B cell (primary cell): ENCODE results near the gene SLC43A2. TPM values are rescaled to one million over a fixed set of nuclear protein-coding genes. Genes with fewer than 3 reads are reported as not detected.

Experiments
- ATAC-seq: fragments of 200-7000 bp; cut with Tn5 transposase; one replicate; pipeline ENCODE4 v1.10.0; 2021; ENCODE audit warnings: low read depth, mild to moderate bottlenecking, moderate number of reproducible peaks, moderate library complexity
- CTCF ChIA-PET: fragments of 350-600 bp; sonication (Branson Sonifier 250); formaldehyde crosslinking; loops from one replicate; lab custom pipeline; 2021; ENCODE audit warnings: antibody characterized with exemption, inconsistent platforms; lab: Charles Lee
- POLR2A ChIA-PET: fragments of 350-600 bp; sonication (Branson Sonifier 250); formaldehyde crosslinking; loops from one replicate; lab custom pipeline; 2021; ENCODE audit warnings: antibody characterized with exemption; lab: Charles Lee
- DNase-seq: peaks from one replicate; pipeline ENCODE4 v3.0.0; 2013
- H2AFZ ChIP-seq: 2 replicates; pipeline ENCODE4 v1.6.1; 2012; ENCODE audit warnings: mild to moderate bottlenecking, low read depth, low read length; ENCODE audit not compliant: insufficient read depth, poor library complexity, severe bottlenecking
- H3K27ac ChIP-seq, 2 donors: 1 replicate in 1 of 2; 2 replicates in 1 of 2; pipeline ENCODE4 v1.5.1; 2012 to 2013; ENCODE audit warnings: low read length in 2 of 2, mild to moderate bottlenecking in 2 of 2, moderate library complexity in 1 of 2
- H3K27me3 ChIP-seq, 4 experiments: fragments of 200-600 bp in 1 of 4; sonication (generic) in 1 of 4; replicated peaks in 1 of 4; 1 replicate in 2 of 4; 2 replicates in 2 of 4; pipeline versions ENCODE4 v1.6.1 to v1.7.0; 2013 to 2016; ENCODE audit warnings: low read length in 3 of 4, mild to moderate bottlenecking in 2 of 4, mixed read lengths in 1 of 4, moderate library complexity in 1 of 4; ENCODE audit not compliant: insufficient read depth in 4 of 4, control insufficient read depth in 3 of 4; ENCODE audit errors: control extremely low read depth in 1 of 4
- H3K36me3 ChIP-seq, 2 experiments: replicated peaks in 1 of 2; 1 replicate in 1 of 2; 2 replicates in 1 of 2; pipeline versions ENCODE4 v1.6.1 to v1.7.1; 2013; ENCODE audit warnings: low read length in 1 of 2; ENCODE audit not compliant: insufficient read depth in 2 of 2, control insufficient read depth in 1 of 2; ENCODE audit errors: control extremely low read depth in 1 of 2, extremely low read depth in 1 of 2
- H3K4me1 ChIP-seq, 2 donors: fragments of 200-600 bp in 1 of 2; sonication (generic) in 1 of 2; 1 replicate in 1 of 2; 2 replicates in 1 of 2; pipeline versions ENCODE4 v1.5.1 to v1.6.1; 2013 to 2017; ENCODE audit warnings: low read length in 2 of 2; ENCODE audit not compliant: control insufficient read depth in 2 of 2, insufficient read depth in 2 of 2
- H3K4me2 ChIP-seq: replicated peaks from 2 replicates; pipeline ENCODE3; 2012; ENCODE audit warnings: mild to moderate bottlenecking, low read depth, low read length; ENCODE audit not compliant: poor library complexity, severe bottlenecking
- H3K4me3 ChIP-seq, 5 experiments: fragments of 200-600 bp in 1 of 5; sonication (generic) in 1 of 5; 1 replicate in 3 of 5; 2 replicates in 2 of 5; pipeline versions ENCODE4 v1.5.1 to v1.7.0; 2011 to 2016; ENCODE audit warnings: low read length in 4 of 5, mild to moderate bottlenecking in 4 of 5, low read depth in 2 of 5, control low read depth in 1 of 5, moderate library complexity in 1 of 5; ENCODE audit not compliant: insufficient read depth in 1 of 5; ENCODE audit errors: control extremely low read depth in 1 of 5, extremely low read depth in 1 of 5
- H3K79me2 ChIP-seq: fragments of 200-600 bp; sonication (generic); one replicate; pipeline ENCODE4 v1.6.0; 2016; ENCODE audit warnings: low read length; ENCODE audit not compliant: control insufficient read depth, insufficient read depth
- H3K9ac ChIP-seq: fragments of 200-600 bp; sonication (generic); 2 replicates; pipeline ENCODE4 v1.6.1; 2017; ENCODE audit warnings: mild to moderate bottlenecking, low read length, moderate library complexity
- H3K9me3 ChIP-seq, 3 donors: one replicate each; pipeline versions ENCODE4 v1.6.1 to v1.7.1; 2013; ENCODE audit warnings: low read length in 2 of 3; ENCODE audit not compliant: control insufficient read depth in 2 of 3, insufficient read depth in 1 of 3; ENCODE audit errors: control extremely low read depth in 1 of 3
- H4K20me1 ChIP-seq: 2 replicates; pipeline ENCODE4 v1.6.0; 2012; ENCODE audit warnings: mild to moderate bottlenecking, low read length; ENCODE audit not compliant: insufficient read depth, control insufficient read depth, poor library complexity, severe bottlenecking
- H3K27ac Mint-ChIP-seq: one replicate; pipeline ENCODE4 v1.8.0; 2021; ENCODE audit warnings: mixed read lengths
- H3K27me3 Mint-ChIP-seq: one replicate; pipeline ENCODE4 v1.8.0; 2021; ENCODE audit warnings: mixed read lengths
- H3K4me1 Mint-ChIP-seq: one replicate; pipeline ENCODE4 v1.8.0; 2021; ENCODE audit warnings: mixed read lengths
- H3K4me3 Mint-ChIP-seq: one replicate; pipeline ENCODE4 v1.8.0; 2021; ENCODE audit warnings: mixed read lengths
- H3K9me3 Mint-ChIP-seq: one replicate; pipeline ENCODE4 v1.8.0; 2022; ENCODE audit warnings: mixed read lengths; ENCODE audit not compliant: insufficient read depth
- EZH2 ChIP-seq: IDR thresholded peaks from 2 replicates; pipeline ENCODE4 v1.6.1; 2012; ENCODE audit warnings: borderline replicate concordance, low read depth, mild to moderate bottlenecking, moderate library complexity, low read length; ENCODE audit not compliant: insufficient read depth, poor library complexity, severe bottlenecking
- WGBS: methylation state at CpG from one replicate; pipeline ENCODE4 v1.1.5; 2013; ENCODE audit warnings: missing lambda C conversion rate; ENCODE audit not compliant: insufficient coverage; 5-methylcytosine and 5-hydroxymethylcytosine counted together
- intact Hi-C: fragments of 100-400 bp; cut with micrococcal nuclease; formaldehyde crosslinking; loops from one replicate; pipeline ENCODE4 v1.10.0; 2022
- polyA plus RNA-seq: library from polyadenylated mRNA; depleted of rRNA; stranded (reverse); fragments of >200 nt; gene quantifications from 2 replicates; pipeline ENCODE4 v1.2.3, GENCODE V29; 2012
- total RNA-seq, 2 donors: library from RNA; stranded (reverse); fragments of 120-200 nt in 1 of 2; gene quantifications; 1 replicate in 1 of 2; 2 replicates in 1 of 2; pipeline versions ENCODE4 v1.2.3 to v1.2.4, GENCODE V29; 2013 to 2022
- TF ChIP-seq, protein P1 (sequence below): fragments of 200-600 bp; IDR thresholded peaks from one replicate; pipeline ENCODE4 v1.8.0; 2022; ENCODE audit warnings: antibody characterized with exemption, mild to moderate bottlenecking

SLC43A2 gene
- total and polyA plus RNA-seq, 2 donors (not counting 1 experiment from before 2014, with no cell fraction given): 26.2 to 204 TPM

DNA sequence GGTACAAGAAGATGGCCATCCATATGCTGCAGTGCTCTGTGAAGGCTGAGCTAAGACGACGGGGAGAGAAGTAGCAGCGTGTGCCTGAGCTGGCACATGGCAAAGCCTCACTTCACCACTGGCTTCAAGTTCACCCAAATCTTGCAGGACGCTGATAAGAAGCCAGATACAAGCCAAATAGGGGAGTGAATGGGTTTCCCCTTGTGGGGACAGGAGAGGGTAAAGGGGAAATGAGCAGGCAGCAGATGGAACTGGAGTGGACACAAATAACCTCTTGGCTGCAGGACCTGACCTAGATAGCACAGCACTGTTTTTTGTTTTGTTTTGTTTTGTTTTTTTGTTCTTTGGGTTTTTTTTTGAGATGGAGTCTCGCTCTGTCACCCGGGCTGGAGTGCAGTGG is 45.1 kb downstream of the SLC43A2 start:
- POLR2A ChIA-PET: interaction anchor here (1.5 kb wide), 1 partner anchor 9 kb away, joined by 4 read pairs; no protein-coding TSS in a partner anchor
- TF ChIP-seq EZH2: no peak
- TF ChIP-seq, protein P1, sequence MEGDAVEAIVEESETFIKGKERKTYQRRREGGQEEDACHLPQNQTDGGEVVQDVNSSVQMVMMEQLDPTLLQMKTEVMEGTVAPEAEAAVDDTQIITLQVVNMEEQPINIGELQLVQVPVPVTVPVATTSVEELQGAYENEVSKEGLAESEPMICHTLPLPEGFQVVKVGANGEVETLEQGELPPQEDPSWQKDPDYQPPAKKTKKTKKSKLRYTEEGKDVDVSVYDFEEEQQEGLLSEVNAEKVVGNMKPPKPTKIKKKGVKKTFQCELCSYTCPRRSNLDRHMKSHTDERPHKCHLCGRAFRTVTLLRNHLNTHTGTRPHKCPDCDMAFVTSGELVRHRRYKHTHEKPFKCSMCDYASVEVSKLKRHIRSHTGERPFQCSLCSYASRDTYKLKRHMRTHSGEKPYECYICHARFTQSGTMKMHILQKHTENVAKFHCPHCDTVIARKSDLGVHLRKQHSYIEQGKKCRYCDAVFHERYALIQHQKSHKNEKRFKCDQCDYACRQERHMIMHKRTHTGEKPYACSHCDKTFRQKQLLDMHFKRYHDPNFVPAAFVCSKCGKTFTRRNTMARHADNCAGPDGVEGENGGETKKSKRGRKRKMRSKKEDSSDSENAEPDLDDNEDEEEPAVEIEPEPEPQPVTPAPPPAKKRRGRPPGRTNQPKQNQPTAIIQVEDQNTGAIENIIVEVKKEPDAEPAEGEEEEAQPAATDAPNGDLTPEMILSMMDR: no peak

DNA sequence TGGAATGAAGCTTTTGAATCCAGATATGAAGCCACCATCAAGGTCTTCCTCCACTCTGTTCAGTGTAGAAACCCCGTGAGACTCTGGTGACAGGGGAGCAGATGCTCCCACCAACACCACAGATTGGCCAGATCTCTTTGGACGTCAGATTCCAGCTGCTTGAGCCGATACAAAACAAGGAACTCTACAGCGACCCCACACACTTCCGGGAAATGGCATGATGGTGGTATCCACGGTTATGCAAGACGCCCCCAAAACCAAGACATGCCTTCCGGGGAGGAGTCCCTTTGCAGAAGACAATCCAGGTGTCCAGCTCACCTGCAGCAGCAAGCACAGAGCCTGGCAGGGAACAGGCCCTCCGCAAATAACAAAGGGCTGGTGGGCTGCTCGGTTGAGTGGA is 46.3 kb downstream of the SLC43A2 start:
- TF ChIP-seq, protein P1: no peak
- no peak for TF ChIP-seq EZH2
- Histone ChIP-seq H3K36me3 (peaks cover 3 to 29% of the 10 kb centered on the region in 2 experiments), H2AFZ (no peak overlapping the region), H3K79me2 (no peaks in the 10 kb centered on the region), H3K27me3 (no peaks in the 10 kb centered on the region), H3K4me3 (no peak overlapping the region), H3K4me2 (no peak overlapping the region), H3K9ac (no peak overlapping the region), H3K9me3 (no peaks in the 10 kb centered on the region), H4K20me1 (no peaks in the 10 kb centered on the region), H3K27ac (no peak overlapping the region), H3K4me1 (peaks cover 7 to 9% of the 10 kb centered on the region in 2 donors)
- Mint-ChIP-seq H3K27ac (no peak overlapping the region), H3K9me3 (no peaks in the 10 kb centered on the region), H3K4me3 (no peak overlapping the region), H3K27me3 (no peaks in the 10 kb centered on the region), H3K4me1 (peaks cover 7% of the 10 kb centered on the region)
- ATAC-seq (no peak), DNase-seq (no peak)
- POLR2A ChIA-PET: interaction anchor here (0.7 to 1.2 kb wide), 4 partner anchors 10 to 48 kb away, joined by 4 to 6 read pairs (median 6); no protein-coding TSS in a partner anchor
- WGBS: 96% methylated on average over 8 of the region's 10 CpGs
- intact Hi-C loops: no loop called here
- CTCF ChIA-PET: interaction anchor here (1.1 kb wide), 1 partner anchor 48 kb away, joined by 3 read pairs; no protein-coding TSS in a partner anchor

More for the DNA sequence above, 45.1 kb downstream of the SLC43A2 start:
- ATAC-seq (peak; percentile 28), DNase-seq (no peak)
- CTCF ChIA-PET: interaction anchor here (1.4 kb wide), 1 partner anchor 9 kb away, joined by 4 read pairs; no protein-coding TSS in a partner anchor
- no peaks in the 10 kb centered on the region for H3K79me2 ChIP-seq
- no peak overlapping the region for H3K9ac ChIP-seq
- no peaks in the 10 kb centered on the region for H3K27me3 Mint-ChIP-seq
- no peak overlapping the region for H2AFZ ChIP-seq
- intact Hi-C loops: no loop called here
- H3K4me3 ChIP-seq: no peak overlapping the region
- H4K20me1 ChIP-seq: no peaks in the 10 kb centered on the region
- H3K36me3 ChIP-seq: peaks cover 3 to 34% of the 10 kb centered on the region in 2 experiments
- H3K4me3 Mint-ChIP-seq: no peak overlapping the region
- peaks cover 1% of the 10 kb centered on the region for H3K4me1 Mint-ChIP-seq
- H3K27ac ChIP-seq: no peak overlapping the region
- H3K27me3 ChIP-seq: no peaks in the 10 kb centered on the region
- no peaks in the 10 kb centered on the region for H3K9me3 ChIP-seq
- H3K27ac Mint-ChIP-seq: peak overlapping the region; percentile 32
- 80% methylated on average over 3 of the region's 6 CpGs for WGBS
- H3K9me3 Mint-ChIP-seq: no peaks in the 10 kb centered on the region
- no peak overlapping the region for H3K4me2 ChIP-seq
- no peaks in the 10 kb centered on the region for H3K4me1 ChIP-seq
